Activated CD4-positive, alpha-beta memory T cell treated with anti-CD3 and anti-CD28 coated beads, Interleukin-2, amount 10 ng/mL, durations not matched to agents 7 days and 5 days (primary cell): ENCODE measurements around the gene ADGRG2. TPM values are rescaled to one million over a fixed set of nuclear protein-coding genes. Genes with fewer than 3 reads are reported as not detected.
A peak's percentile ranks its signal among the peaks of the same experiment; 100 is the strongest.
"Not testable (repeated sequence)": the region's sequence is repeated elsewhere in the genome, so short reads cannot be mapped to it uniquely, and the experiment has no call there.

ENCODE experiments used
- CTCF ChIA-PET: fragments of 350-600 bp; sonication (Branson Sonifier 250); formaldehyde crosslinking; loops from one replicate; lab custom pipeline; 2021; ENCODE audit warnings: antibody characterized with exemption, inconsistent platforms; lab: Charles Lee
- POLR2A ChIA-PET: fragments of 350-600 bp; sonication (Branson Sonifier 250); formaldehyde crosslinking; loops from one replicate; lab custom pipeline; 2021; ENCODE audit warnings: antibody characterized with exemption; lab: Charles Lee
- DNase-seq: peaks from one replicate; pipeline ENCODE4 v3.0.0-alpha.2; 2020
- H3K27ac Mint-ChIP-seq: one replicate; pipeline ENCODE4 v1.8.0; 2021; ENCODE audit warnings: mild to moderate bottlenecking, mixed read lengths
- H3K27me3 Mint-ChIP-seq: one replicate; pipeline ENCODE4 v1.8.0; 2021; ENCODE audit warnings: mixed read lengths
- H3K36me3 Mint-ChIP-seq: one replicate; pipeline ENCODE4 v1.8.0; 2021; ENCODE audit warnings: low read depth, mixed read lengths
- H3K4me1 Mint-ChIP-seq: one replicate; pipeline ENCODE4 v1.8.0; 2021; ENCODE audit warnings: mixed read lengths
- H3K4me3 Mint-ChIP-seq: one replicate; pipeline ENCODE4 v1.8.0; 2021; ENCODE audit warnings: mild to moderate bottlenecking, mixed read lengths
- H3K9me3 Mint-ChIP-seq: one replicate; pipeline ENCODE4 v1.8.0; 2021; ENCODE audit warnings: mixed read lengths
- total RNA-seq, 2 experiments: library from RNA; stranded (reverse); gene quantifications; one replicate each; pipeline ENCODE4 v1.2.3, GENCODE V29; 2021

Gene ADGRG2
- total RNA-seq, 2 experiments from 2014 or later = not detected

- Mint-ChIP-seq H3K9me3 (no peaks in the 10 kb centered on the region), H3K27ac (peak within 1 kb of the TSS; percentile 79), H3K36me3 (no peaks in the 10 kb centered on the region), H3K4me3 (peak within 1 kb of the TSS; percentile 76), H3K27me3 (no peaks in the 10 kb centered on the region), H3K4me1 (peaks cover 24% of the 10 kb centered on the region)
- no peak for DNase-seq
- ChIA-PET CTCF (no interaction called here), POLR2A (no interaction called here)
Measured at GRCh38 chrX:18983666-18984380, 138.4 kb downstream of the ADGRG2 start, which contains the start of gene PHKA2. Gene PHKA2 (minus strand): TSS chrX:18984114. CDS start chrX:18983932, 182 bp downstream.

- ChIA-PET POLR2A (no interaction called here), CTCF (no interaction called here)
- H3K36me3 Mint-ChIP-seq = no peaks in the 10 kb centered on the region
- H3K27ac Mint-ChIP-seq = no peak overlapping the region
- no peaks in the 10 kb centered on the region for H3K9me3 Mint-ChIP-seq
- peaks cover 24% of the 10 kb centered on the region for H3K4me1 Mint-ChIP-seq
- H3K4me3 Mint-ChIP-seq = no peak overlapping the region
- no peak for DNase-seq
- H3K27me3 Mint-ChIP-seq = no peaks in the 10 kb centered on the region
Measured at GRCh38 chrX:18981124-18981807, 141.0 kb downstream of the ADGRG2 start.

- H3K27ac Mint-ChIP-seq, H3K9me3 Mint-ChIP-seq, CTCF ChIA-PET, H3K36me3 Mint-ChIP-seq, H3K4me3 Mint-ChIP-seq, H3K27me3 Mint-ChIP-seq, POLR2A ChIA-PET, DNase-seq: not testable (repeated sequence)
- peaks cover 18% of the 10 kb centered on the region for H3K4me1 Mint-ChIP-seq
Measured at GRCh38 chrX:18980262-18980661, 142.0 kb downstream of the ADGRG2 start.

- Mint-ChIP-seq H3K27me3 (no peaks in the 10 kb centered on the region), H3K36me3 (no peaks in the 10 kb centered on the region), H3K4me1 (no peaks in the 10 kb centered on the region), H3K4me3 (no peak overlapping the region), H3K9me3 (no peaks in the 10 kb centered on the region), H3K27ac (no peak overlapping the region)
- DNase-seq = no peak
- POLR2A ChIA-PET = no interaction called here
- CTCF ChIA-PET = no interaction called here
Measured at GRCh38 chrX:18974993-18975392, 147.3 kb downstream of the ADGRG2 start.

- POLR2A ChIA-PET = no interaction called here
- Mint-ChIP-seq H3K4me3 (no peak overlapping the region), H3K9me3 (no peaks in the 10 kb centered on the region), H3K36me3 (no peaks in the 10 kb centered on the region), H3K27me3 (no peaks in the 10 kb centered on the region), H3K4me1 (no peaks in the 10 kb centered on the region), H3K27ac (no peak overlapping the region)
- CTCF ChIA-PET = no interaction called here
- DNase-seq = no peak
Measured at GRCh38 chrX:18973527-18974192, 148.6 kb downstream of the ADGRG2 start.

GRCh38 chrX:18971506-18971905, 150.8 kb downstream of the ADGRG2 start:
- Mint-ChIP-seq H3K9me3 (no peaks in the 10 kb centered on the region), H3K4me3 (no peak overlapping the region), H3K27me3 (no peaks in the 10 kb centered on the region), H3K4me1 (no peaks in the 10 kb centered on the region), H3K36me3 (no peaks in the 10 kb centered on the region), H3K27ac (no peak overlapping the region)
- ChIA-PET CTCF (no interaction called here), POLR2A (no interaction called here)
- DNase-seq = no peak

- H3K9me3 Mint-ChIP-seq = no peaks in the 10 kb centered on the region
- no peak overlapping the region for H3K4me3 Mint-ChIP-seq
- ChIA-PET POLR2A (no interaction called here), CTCF (no interaction called here)
- no peak overlapping the region for H3K27ac Mint-ChIP-seq
- H3K27me3 Mint-ChIP-seq = no peaks in the 10 kb centered on the region
- H3K4me1 Mint-ChIP-seq = no peaks in the 10 kb centered on the region
- DNase-seq = no peak
- H3K36me3 Mint-ChIP-seq = no peaks in the 10 kb centered on the region
Measured at GRCh38 chrX:18970465-18970864, 151.8 kb downstream of the ADGRG2 start.

- Mint-ChIP-seq H3K4me1 (peaks cover 13% of the 10 kb centered on the region), H3K27ac (no peak overlapping the region), H3K4me3 (no peak overlapping the region), H3K36me3 (no peaks in the 10 kb centered on the region), H3K27me3 (no peaks in the 10 kb centered on the region), H3K9me3 (no peaks in the 10 kb centered on the region)
- ChIA-PET POLR2A (interaction anchor here (1.2 kb wide), 1 partner anchor 19 kb away, joined by 3 read pairs; no protein-coding TSS in a partner anchor), CTCF (no interaction called here)
- no peak for DNase-seq
Measured at GRCh38 chrX:18966624-18967023, 155.6 kb downstream of the ADGRG2 start.

- H3K9me3 Mint-ChIP-seq = no peaks in the 10 kb centered on the region
- POLR2A ChIA-PET = no interaction called here
- H3K27ac Mint-ChIP-seq = no peak overlapping the region
- H3K36me3 Mint-ChIP-seq = no peaks in the 10 kb centered on the region
- H3K4me1 Mint-ChIP-seq = peaks cover 18% of the 10 kb centered on the region
- CTCF ChIA-PET = interaction anchor here (1.5 kb wide), 1 partner anchor 43 kb away, joined by 3 read pairs; no protein-coding TSS in a partner anchor
- no peak overlapping the region for H3K4me3 Mint-ChIP-seq
- no peak for DNase-seq
- no peaks in the 10 kb centered on the region for H3K27me3 Mint-ChIP-seq
Measured at GRCh38 chrX:18964901-18965300, 157.4 kb downstream of the ADGRG2 start.

- Mint-ChIP-seq H3K36me3 (no peaks in the 10 kb centered on the region), H3K27me3 (no peaks in the 10 kb centered on the region), H3K4me3 (no peak overlapping the region), H3K27ac (no peak overlapping the region), H3K9me3 (no peaks in the 10 kb centered on the region), H3K4me1 (peaks cover 21% of the 10 kb centered on the region)
- DNase-seq = no peak
- POLR2A ChIA-PET = no interaction called here
- CTCF ChIA-PET = interaction anchor here (1.5 kb wide), 1 partner anchor 44 kb away, joined by 3 read pairs; no protein-coding TSS in a partner anchor
Measured at GRCh38 chrX:18964026-18964425, 158.2 kb downstream of the ADGRG2 start.

- Mint-ChIP-seq H3K27ac (no peak overlapping the region), H3K4me3 (no peak overlapping the region), H3K9me3 (no peaks in the 10 kb centered on the region), H3K4me1 (peaks cover 22% of the 10 kb centered on the region), H3K27me3 (no peaks in the 10 kb centered on the region), H3K36me3 (no peaks in the 10 kb centered on the region)
- POLR2A ChIA-PET = no interaction called here
- no peak for DNase-seq
- CTCF ChIA-PET = interaction anchor here (1.3 kb wide), 1 partner anchor 372 kb away, joined by 6 read pairs; no protein-coding TSS in a partner anchor
Measured at GRCh38 chrX:18962329-18962728, 159.9 kb downstream of the ADGRG2 start.

- Mint-ChIP-seq H3K9me3 (no peaks in the 10 kb centered on the region), H3K4me3 (no peak overlapping the region), H3K4me1 (peaks cover 22% of the 10 kb centered on the region), H3K36me3 (no peaks in the 10 kb centered on the region), H3K27me3 (no peaks in the 10 kb centered on the region), H3K27ac (no peak overlapping the region)
- no peak for DNase-seq
- CTCF ChIA-PET = interaction anchor here (1.3 kb wide), 1 partner anchor 372 kb away, joined by 6 read pairs; no protein-coding TSS in a partner anchor
- POLR2A ChIA-PET = no interaction called here
Measured at GRCh38 chrX:18961686-18962085, 160.6 kb downstream of the ADGRG2 start.
